HepG2 (cell line): Measurements from ENCODE around the gene POLR1G. TPM values are rescaled to one million over a fixed set of nuclear protein-coding genes. Genes with fewer than 3 reads are reported as not detected.
A peak's percentile ranks its signal among the peaks of the same experiment; 100 is the strongest.

Experiments
- CBX1 ChIP-seq: IDR thresholded peaks from one replicate; pipeline ENCODE4 v1.6.1; 2016; ENCODE audit warnings: antibody characterized with exemption, low read depth
- ESRRA ChIP-seq: sonication (generic); formaldehyde crosslinking; IDR thresholded peaks from 2 replicates; pipeline ENCODE4 v1.5.1; 2020; ENCODE audit warnings: mild to moderate bottlenecking, low read depth, missing genetic modification reagents
- FOXC1 ChIP-seq: sonication (generic); formaldehyde crosslinking; IDR thresholded peaks from 2 replicates; pipeline ENCODE4 v1.8.0; 2022; ENCODE audit warnings: mild to moderate bottlenecking, missing genetic modification reagents, borderline replicate concordance
- GMEB1 ChIP-seq: sonication (generic); formaldehyde crosslinking; IDR thresholded peaks from 2 replicates; pipeline ENCODE4 v1.5.1; 2020; ENCODE audit warnings: missing genetic modification reagents, mild to moderate bottlenecking, borderline replicate concordance
- HIVEP1 ChIP-seq: sonication (generic); formaldehyde crosslinking; IDR thresholded peaks from 2 replicates; pipeline ENCODE4 v1.4.0; 2020; ENCODE audit warnings: mild to moderate bottlenecking, missing genetic modification reagents
- MAFK ChIP-seq, 2 experiments: IDR thresholded peaks in 1 of 2; conservative IDR thresholded peaks in 1 of 2; 2 replicates each; pipeline ENCODE4 v1.6.1; 2011; ENCODE audit warnings: improper control_type of control experiment in 2 of 2, low read length in 2 of 2
- MXI1 ChIP-seq: IDR thresholded peaks from 3 replicates; pipeline ENCODE4 v1.6.1; 2012; ENCODE audit warnings: low read depth, low read length, inconsistent platforms, borderline replicate concordance
- NCOA1 ChIP-seq: sonication (generic); formaldehyde crosslinking; IDR thresholded peaks from 2 replicates; pipeline ENCODE4 v1.9.0; 2021; ENCODE audit warnings: missing genetic modification reagents
- RERE ChIP-seq: IDR thresholded peaks from 2 replicates; pipeline ENCODE4 v1.6.1; 2016; ENCODE audit warnings: low read depth, missing genetic modification reagents, missing compliant biosample characterization
- TGIF2 ChIP-seq: IDR thresholded peaks from 2 replicates; pipeline ENCODE4 v1.6.1; 2016; ENCODE audit warnings: control low read depth, missing compliant biosample characterization
- XRCC5 ChIP-seq: fragments of 200-400 bp; formaldehyde crosslinking; optimal IDR thresholded peaks from 2 replicates; pipeline ENCODE3; 2017; ENCODE audit warnings: mild to moderate bottlenecking, low read length
- YEATS4 ChIP-seq: sonication (generic); formaldehyde crosslinking; IDR thresholded peaks from 2 replicates; pipeline ENCODE4 v1.4.0; 2020; ENCODE audit warnings: missing genetic modification reagents, borderline replicate concordance
- ZBTB38 ChIP-seq: sonication (generic); formaldehyde crosslinking; IDR thresholded peaks from 2 replicates; pipeline ENCODE4 v1.5.1; 2020; ENCODE audit warnings: mild to moderate bottlenecking, missing genetic modification reagents
- ZNF12 ChIP-seq: sonication (generic); formaldehyde crosslinking; IDR thresholded peaks from 2 replicates; pipeline ENCODE4 v1.5.0; 2020; ENCODE audit warnings: missing genetic modification reagents
- ZNF180 ChIP-seq: sonication (generic); formaldehyde crosslinking; IDR thresholded peaks from 2 replicates; pipeline ENCODE4 v1.4.0; 2020; ENCODE audit warnings: low read depth, missing genetic modification reagents, borderline replicate concordance
- ZNF253 ChIP-seq: sonication (generic); formaldehyde crosslinking; IDR thresholded peaks from 2 replicates; pipeline ENCODE4 v1.8.0; 2022; ENCODE audit warnings: mild to moderate bottlenecking, missing genetic modification reagents, borderline replicate concordance
- ZNF792 ChIP-seq: IDR thresholded peaks from 2 replicates; pipeline ENCODE4 v1.6.1; 2016
- ZSCAN12 ChIP-seq: sonication (generic); formaldehyde crosslinking; IDR thresholded peaks from 2 replicates; pipeline ENCODE4 v1.9.0; 2021; ENCODE audit warnings: mild to moderate bottlenecking, missing genetic modification reagents
- ZSCAN31 ChIP-seq: sonication (generic); formaldehyde crosslinking; IDR thresholded peaks from 2 replicates; pipeline ENCODE4 v1.5.0; 2020; ENCODE audit warnings: low read depth, mild to moderate bottlenecking, missing genetic modification reagents
- polyA plus RNA-seq, 8 experiments: library from polyadenylated mRNA; depleted of rRNA in 3 of 8; stranded (reverse) in 7 of 8; unstranded in 1 of 8; fragments of >200 nt; fragmentation: Illumina TruSeq in 4 of 8; extraction: Trizol in 4 of 8; gene quantifications; 2 replicates each; pipeline versions ENCODE4 v1.2.1 to v1.2.3, GENCODE V29; 2011 to 2016; ENCODE audit warnings: low read depth in 4 of 8, missing spikeins in 1 of 8, mixed read lengths in 1 of 8; ENCODE audit not compliant: insufficient read depth in 1 of 8
- total RNA-seq, 5 experiments: library from RNA; depleted of rRNA; stranded (reverse); fragments of >200 nt; fragmentation: Illumina TruSeq; extraction: Trizol; gene quantifications; 2 replicates each; pipeline ENCODE4 v1.2.3, GENCODE V29; 2016; ENCODE audit warnings: low read depth in 1 of 5
- TF ChIP-seq, protein P1 (sequence below): sonication (generic); formaldehyde crosslinking; IDR thresholded peaks from 2 replicates; pipeline ENCODE4 v1.4.0; 2020; ENCODE audit warnings: missing genetic modification reagents

The POLR1G gene
- total and polyA plus RNA-seq, 2 of the 13 experiments (the other 11 are each of a cell fraction or from before 2014, with no cell fraction given), result 3.5 to 20.8 TPM

DNA sequence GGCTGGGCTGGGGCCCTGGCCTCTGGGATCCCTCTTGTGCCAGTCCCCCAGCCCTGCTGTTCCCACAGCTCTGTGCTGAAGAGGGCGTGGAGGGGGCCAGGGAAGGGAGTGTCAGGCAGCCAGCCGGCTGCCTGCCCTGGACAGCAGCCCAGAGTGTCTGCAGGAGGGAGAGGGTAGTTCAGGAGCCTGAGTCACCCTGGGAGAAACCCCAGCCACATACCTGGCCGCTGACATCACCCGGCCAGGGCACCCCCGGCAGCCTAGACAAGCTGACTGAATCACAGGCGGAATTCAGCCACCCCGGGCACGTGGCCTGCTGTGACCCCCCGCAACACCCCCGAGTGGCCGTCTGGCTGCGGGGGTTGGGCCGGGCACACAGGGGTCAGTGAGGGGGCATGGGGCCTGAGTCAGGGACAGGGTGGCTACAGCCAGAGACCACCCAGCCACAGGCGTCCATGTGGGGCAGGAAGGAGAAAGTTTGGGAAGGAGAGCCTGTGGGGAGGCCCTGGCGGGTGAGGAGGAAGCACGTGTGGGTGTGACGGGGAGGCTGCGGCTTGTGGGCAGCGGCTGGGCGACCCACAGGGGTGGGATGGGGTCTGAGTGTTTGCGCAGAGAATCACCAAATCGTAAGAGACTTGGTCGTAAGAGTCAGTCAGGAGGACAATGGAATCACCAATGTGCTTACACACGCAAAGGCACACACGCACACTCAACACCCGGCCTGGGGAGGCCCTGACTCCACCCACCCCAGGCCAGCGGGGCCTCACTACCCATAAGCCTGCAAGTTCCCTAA, 49.5 kb downstream of the POLR1G start (continued):
- TF ChIP-seq NCOA1 (CRISPR knock-in tag), result no peak
- TF ChIP-seq, protein P1, sequence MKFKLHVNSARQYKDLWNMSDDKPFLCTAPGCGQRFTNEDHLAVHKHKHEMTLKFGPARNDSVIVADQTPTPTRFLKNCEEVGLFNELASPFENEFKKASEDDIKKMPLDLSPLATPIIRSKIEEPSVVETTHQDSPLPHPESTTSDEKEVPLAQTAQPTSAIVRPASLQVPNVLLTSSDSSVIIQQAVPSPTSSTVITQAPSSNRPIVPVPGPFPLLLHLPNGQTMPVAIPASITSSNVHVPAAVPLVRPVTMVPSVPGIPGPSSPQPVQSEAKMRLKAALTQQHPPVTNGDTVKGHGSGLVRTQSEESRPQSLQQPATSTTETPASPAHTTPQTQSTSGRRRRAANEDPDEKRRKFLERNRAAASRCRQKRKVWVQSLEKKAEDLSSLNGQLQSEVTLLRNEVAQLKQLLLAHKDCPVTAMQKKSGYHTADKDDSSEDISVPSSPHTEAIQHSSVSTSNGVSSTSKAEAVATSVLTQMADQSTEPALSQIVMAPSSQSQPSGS (CRISPR knock-in tag), result peak; percentile 99
- peak; percentile 54; the same call in 1 of the 2 replicates for TF ChIP-seq YEATS4 (CRISPR knock-in tag)
- 0 out of 2 replicates have a peak, but pooled peaks have one; percentile 40 for TF ChIP-seq ZSCAN12 (CRISPR knock-in tag)
- TF ChIP-seq ESRRA, result peak; percentile 70; the same call in 1 of the 2 replicates
- peak; percentile 54; the same call in 1 of the 2 replicates for TF ChIP-seq GMEB1 (CRISPR knock-in tag)
- peak in 1 of 2 experiments; percentile 4; a peak in 1 of 4 replicates for TF ChIP-seq MAFK (conservative IDR thresholded peaks at IDR 0.05 in 1 of 2, IDR thresholded peaks at IDR 0.05 in 1 of 2; ENCODE audit: low read length in 2 of 2)
- TF ChIP-seq HIVEP1, result peak; percentile 100
- 0 out of 2 replicates have a peak, but pooled peaks have one; percentile 27 for TF ChIP-seq ZNF253
- TF ChIP-seq CBX1, result no peak
- TF ChIP-seq ZNF792, result no peak
- 0 out of 2 replicates have a peak, but pooled peaks have one; percentile 29 for TF ChIP-seq TGIF2 (CRISPR knock-in tag)
- TF ChIP-seq RERE (CRISPR knock-in tag), result 0 out of 2 replicates have a peak, but pooled peaks have one; percentile 25
- no peak for TF ChIP-seq ZNF180 (CRISPR knock-in tag)
- 0 out of 2 replicates have a peak, but pooled peaks have one; percentile 44 for TF ChIP-seq FOXC1
- TF ChIP-seq MXI1, result peak; percentile 90; the same call in 1 of the 3 replicates
- TF ChIP-seq ZNF12 (CRISPR knock-in tag), result no peak
- peak; percentile 54 for TF ChIP-seq XRCC5
- TF ChIP-seq ZSCAN31 (CRISPR knock-in tag), result no peak
- TF ChIP-seq ZBTB38 (CRISPR knock-in tag), result 0 out of 2 replicates have a peak, but pooled peaks have one; percentile 27
